ENCODE results near the gene MAST4.
A peak's percentile ranks its signal among the peaks of the same experiment; 100 is the strongest.

Gene MAST4

DNA sequence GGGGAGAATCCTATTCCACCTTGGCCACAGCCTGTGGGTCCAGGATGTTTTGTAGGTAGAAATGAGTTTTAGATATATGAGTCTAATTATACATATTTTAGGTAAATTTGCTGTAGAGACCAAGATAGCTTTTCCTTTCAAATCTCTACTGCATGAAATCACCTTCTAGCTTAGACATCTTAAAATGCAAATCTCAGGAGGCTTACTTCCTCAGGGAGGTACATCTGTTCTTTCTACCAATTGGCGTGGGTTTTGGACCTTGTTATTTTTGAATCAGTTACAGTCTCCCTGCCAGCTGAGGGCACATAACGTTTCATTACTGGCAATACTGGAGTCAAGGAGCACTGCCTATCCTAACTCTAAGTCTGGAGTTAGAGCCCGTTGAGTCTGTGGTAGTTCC, 28.7 kb upstream of the MAST4 start:
- TF ChIP-seq TAF1 (IDR thresholded peaks at IDR 0.05; ENCODE audit: borderline replicate concordance, low read depth, low read length) (no peak), POLR2A (IDR thresholded peaks at IDR 0.05; ENCODE audit: low read depth, low read length) (no peak), POLR2AphosphoS5 (IDR thresholded peaks at IDR 0.05; ENCODE audit: low read depth, low read length) (no peak)
- DNase-seq (ENCODE audit: insufficient read length): no peak
- no peak for FAIRE-seq

DNA sequence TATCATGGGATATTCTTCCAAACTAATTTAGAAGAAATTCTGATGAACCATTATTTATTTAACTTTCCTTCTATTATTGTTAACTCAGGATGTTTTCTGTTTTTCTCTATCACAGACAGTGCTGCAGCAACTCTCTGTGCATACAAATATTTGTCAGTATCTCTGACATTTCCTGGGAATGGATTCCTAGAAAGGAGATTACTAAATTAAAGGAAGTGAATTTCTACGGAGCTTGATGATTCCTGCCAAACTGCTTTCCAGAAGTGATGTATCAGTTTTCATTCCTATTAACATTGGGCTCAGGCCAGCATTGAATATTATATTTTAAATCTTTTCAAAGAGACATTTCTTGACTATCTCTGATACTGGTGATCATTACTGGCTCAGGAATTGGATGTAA, 26.0 kb upstream of the MAST4 start:
- FAIRE-seq (no peak), DNase-seq (ENCODE audit: insufficient read length) (no peak)
- no peak for TF ChIP-seq POLR2AphosphoS5 (IDR thresholded peaks at IDR 0.05; ENCODE audit: low read depth, low read length)
- no peak for TF ChIP-seq TAF1 (IDR thresholded peaks at IDR 0.05; ENCODE audit: borderline replicate concordance, low read depth, low read length)
- no peak for TF ChIP-seq POLR2A (IDR thresholded peaks at IDR 0.05; ENCODE audit: low read depth, low read length)

DNA sequence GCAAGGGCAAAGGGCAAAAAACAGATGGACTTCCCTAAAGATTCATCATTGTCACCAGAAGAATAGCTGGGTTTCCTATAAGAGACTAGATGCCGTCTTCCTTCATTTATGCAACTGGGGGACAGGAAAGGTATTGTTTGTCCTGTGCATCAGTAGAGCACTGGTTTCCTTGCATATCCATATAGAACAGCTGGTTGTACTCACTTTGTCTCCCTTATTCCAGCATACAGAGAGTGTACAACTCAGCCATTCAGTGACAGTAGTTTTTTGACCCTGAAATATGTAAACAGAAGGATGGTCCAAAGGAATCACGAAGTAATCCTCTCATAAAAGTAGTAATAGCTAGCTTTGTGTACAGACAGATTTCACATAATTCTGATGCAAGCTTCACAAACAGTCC, 22.5 kb upstream of the MAST4 start:
- FAIRE-seq: no peak
- no peak for TF ChIP-seq POLR2A (IDR thresholded peaks at IDR 0.05; ENCODE audit: low read depth, low read length)
- no peak for TF ChIP-seq TAF1 (IDR thresholded peaks at IDR 0.05; ENCODE audit: borderline replicate concordance, low read depth, low read length)
- TF ChIP-seq POLR2AphosphoS5 (IDR thresholded peaks at IDR 0.05; ENCODE audit: low read depth, low read length): no peak
- DNase-seq (ENCODE audit: insufficient read length): no peak

- TF ChIP-seq POLR2A (IDR thresholded peaks at IDR 0.05; ENCODE audit: low read depth, low read length): no peak
- TF ChIP-seq TAF1 (IDR thresholded peaks at IDR 0.05; ENCODE audit: borderline replicate concordance, low read depth, low read length): no peak
- TF ChIP-seq POLR2AphosphoS5 (IDR thresholded peaks at IDR 0.05; ENCODE audit: low read depth, low read length): no peak
- FAIRE-seq (no peak), DNase-seq (ENCODE audit: insufficient read length) (no peak)
Measured at GRCh38 chr5:66582499-66583165, 13.6 kb upstream of the MAST4 start.

DNA sequence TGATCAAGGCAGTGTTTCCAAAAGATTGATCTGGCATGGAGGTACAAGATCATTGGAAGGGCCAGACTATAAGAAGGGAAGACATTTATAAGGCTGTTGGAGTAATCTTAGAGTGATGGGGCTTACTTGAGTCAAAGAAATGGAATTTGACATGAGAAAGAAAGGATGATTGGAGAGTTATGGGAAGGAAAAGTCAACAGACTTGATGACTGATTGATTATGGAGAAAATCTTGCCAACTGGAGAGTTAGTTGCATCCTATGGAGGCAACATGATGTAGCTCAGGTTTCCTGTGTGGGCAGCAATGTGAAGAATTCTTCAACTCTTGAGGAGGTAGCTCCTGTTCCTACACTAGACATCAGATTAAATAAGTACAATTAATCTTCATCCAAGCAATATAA, 10.9 kb upstream of the MAST4 start:
- FAIRE-seq (no peak), DNase-seq (ENCODE audit: insufficient read length) (no peak)
- TF ChIP-seq POLR2AphosphoS5 (IDR thresholded peaks at IDR 0.05; ENCODE audit: low read depth, low read length): no peak
- no peak for TF ChIP-seq POLR2A (IDR thresholded peaks at IDR 0.05; ENCODE audit: low read depth, low read length)
- no peak for TF ChIP-seq TAF1 (IDR thresholded peaks at IDR 0.05; ENCODE audit: borderline replicate concordance, low read depth, low read length)

DNA sequence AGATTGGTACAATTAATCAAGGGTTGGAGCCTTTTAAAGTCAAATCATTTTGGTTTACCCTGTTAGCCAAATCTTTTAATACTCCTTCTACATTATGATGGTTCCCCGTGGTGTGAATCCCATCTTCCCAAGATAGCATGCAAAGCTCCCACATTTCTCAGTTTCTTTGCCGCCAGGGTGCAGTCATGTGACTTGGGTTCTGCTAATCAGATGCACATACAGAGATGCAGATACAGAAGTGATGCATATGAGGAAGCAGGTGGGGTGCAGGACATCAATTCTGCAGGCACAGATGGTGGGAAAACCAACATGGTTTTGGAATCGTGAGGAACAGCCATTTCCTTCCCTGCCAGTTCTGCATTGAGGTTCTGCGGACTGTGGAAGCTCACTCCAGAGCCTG, 8.4 kb upstream of the MAST4 start:
- TF ChIP-seq TAF1 (IDR thresholded peaks at IDR 0.05; ENCODE audit: borderline replicate concordance, low read depth, low read length) (no peak), POLR2AphosphoS5 (IDR thresholded peaks at IDR 0.05; ENCODE audit: low read depth, low read length) (no peak), POLR2A (IDR thresholded peaks at IDR 0.05; ENCODE audit: low read depth, low read length) (no peak)
- DNase-seq (ENCODE audit: insufficient read length) (no peak), FAIRE-seq (no peak)

GRCh38 chr5:66596636-66597182, 516 bp downstream of the MAST4 start:
- DNase-seq (ENCODE audit: insufficient read length) (peak; percentile 20), FAIRE-seq (no peak)
- TF ChIP-seq POLR2A (IDR thresholded peaks at IDR 0.05; ENCODE audit: low read depth, low read length) (no peak), TAF1 (IDR thresholded peaks at IDR 0.05; ENCODE audit: borderline replicate concordance, low read depth, low read length) (no peak), POLR2AphosphoS5 (IDR thresholded peaks at IDR 0.05; ENCODE audit: low read depth, low read length) (no peak)

DNA sequence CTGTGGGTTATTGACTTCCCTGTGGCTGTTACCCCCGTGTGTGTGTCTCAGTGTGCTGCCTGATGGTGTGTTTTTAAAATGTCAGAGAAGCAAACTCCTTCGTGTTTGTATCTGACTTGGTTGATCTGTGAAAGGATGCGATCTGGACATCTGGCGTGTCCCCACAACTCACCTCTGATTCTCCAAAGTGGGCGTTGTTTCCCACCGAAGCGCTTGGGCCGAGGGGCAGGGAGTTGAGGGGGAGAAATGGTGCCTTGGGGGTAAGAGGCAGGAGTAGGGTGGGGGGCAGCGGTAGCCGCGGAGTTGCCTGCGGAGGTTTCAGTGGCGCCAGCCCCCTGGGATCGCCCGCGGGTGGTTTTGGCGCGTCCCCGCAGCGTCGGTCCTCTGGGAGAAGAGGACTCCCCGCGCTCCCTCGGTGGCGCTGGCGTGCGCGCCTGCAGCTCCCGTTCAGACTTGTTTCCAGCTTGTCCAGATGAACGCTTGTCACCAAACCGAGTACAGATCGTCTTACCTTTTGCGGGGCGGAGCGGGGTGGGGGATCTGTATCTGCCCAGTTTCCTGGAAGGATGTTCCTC, 1.1 kb downstream of the MAST4 start:
- peak; percentile 12 for DNase-seq (ENCODE audit: insufficient read length)
- FAIRE-seq: no peak
- TF ChIP-seq POLR2A (IDR thresholded peaks at IDR 0.05; ENCODE audit: low read depth, low read length): no peak
- TF ChIP-seq TAF1 (IDR thresholded peaks at IDR 0.05; ENCODE audit: borderline replicate concordance, low read depth, low read length): no peak
- no peak for TF ChIP-seq POLR2AphosphoS5 (IDR thresholded peaks at IDR 0.05; ENCODE audit: low read depth, low read length)

- TF ChIP-seq POLR2AphosphoS5 (IDR thresholded peaks at IDR 0.05; ENCODE audit: low read depth, low read length): no peak
- TF ChIP-seq POLR2A (IDR thresholded peaks at IDR 0.05; ENCODE audit: low read depth, low read length): no peak
- TF ChIP-seq TAF1 (IDR thresholded peaks at IDR 0.05; ENCODE audit: borderline replicate concordance, low read depth, low read length): no peak
- FAIRE-seq: no peak
- no peak for DNase-seq (ENCODE audit: insufficient read length)
Measured at GRCh38 chr5:66602621-66603020, 6.4 kb downstream of the MAST4 start.

- DNase-seq (ENCODE audit: insufficient read length) (no peak), FAIRE-seq (no peak)
- TF ChIP-seq TAF1 (IDR thresholded peaks at IDR 0.05; ENCODE audit: borderline replicate concordance, low read depth, low read length): no peak
- no peak for TF ChIP-seq POLR2A (IDR thresholded peaks at IDR 0.05; ENCODE audit: low read depth, low read length)
- TF ChIP-seq POLR2AphosphoS5 (IDR thresholded peaks at IDR 0.05; ENCODE audit: low read depth, low read length): no peak
Measured at GRCh38 chr5:66603164-66603563, 7.0 kb downstream of the MAST4 start.

DNA sequence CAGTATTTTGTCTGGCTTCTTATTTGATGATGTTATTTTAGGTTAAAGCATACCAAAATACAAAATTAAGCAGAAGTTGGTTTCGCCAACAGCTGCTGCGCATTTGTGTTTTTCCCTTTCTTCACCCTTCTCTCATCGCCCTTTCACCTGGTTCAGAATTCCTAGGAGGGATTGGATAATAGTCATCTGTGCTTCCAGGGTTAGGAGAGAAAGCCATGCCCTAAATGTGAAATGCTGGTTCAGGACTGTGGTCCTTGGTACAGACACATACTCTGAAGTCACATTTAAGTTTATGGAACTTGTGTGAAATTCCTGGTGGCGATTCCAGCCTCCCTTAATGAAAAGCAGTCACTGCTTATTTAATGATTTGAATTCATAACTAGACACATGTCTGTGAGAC, 7.7 kb downstream of the MAST4 start:
- TF ChIP-seq POLR2AphosphoS5 (IDR thresholded peaks at IDR 0.05; ENCODE audit: low read depth, low read length) (no peak), POLR2A (IDR thresholded peaks at IDR 0.05; ENCODE audit: low read depth, low read length) (no peak), TAF1 (IDR thresholded peaks at IDR 0.05; ENCODE audit: borderline replicate concordance, low read depth, low read length) (no peak)
- no peak for FAIRE-seq
- no peak for DNase-seq (ENCODE audit: insufficient read length)

GRCh38 chr5:66606713-66607112, 10.5 kb downstream of the MAST4 start:
- DNase-seq (ENCODE audit: insufficient read length) (no peak), FAIRE-seq (no peak)
- TF ChIP-seq TAF1 (IDR thresholded peaks at IDR 0.05; ENCODE audit: borderline replicate concordance, low read depth, low read length): no peak
- no peak for TF ChIP-seq POLR2AphosphoS5 (IDR thresholded peaks at IDR 0.05; ENCODE audit: low read depth, low read length)
- no peak for TF ChIP-seq POLR2A (IDR thresholded peaks at IDR 0.05; ENCODE audit: low read depth, low read length)

Measured in GM12892 (cell line).